H9 (cell line): Measurements from ENCODE around the gene THRB. TPM values are rescaled to one million over a fixed set of nuclear protein-coding genes. Genes with fewer than 3 reads are reported as not detected.

ENCODE experiments used
- DNase-seq: peaks from one replicate; pipeline ENCODE4 v3.0.0-alpha.2; 2017
- H2AFZ ChIP-seq: one replicate; pipeline ENCODE4 v1.6.1; 2013; ENCODE audit warnings: mild to moderate bottlenecking, low read length, control low read depth, moderate library complexity
- H2AK5ac ChIP-seq: 2 replicates; pipeline ENCODE4 v1.6.1; 2013; ENCODE audit warnings: low read length, control low read depth, mixed read lengths; ENCODE audit not compliant: insufficient read length
- H2BK120ac ChIP-seq: one replicate; pipeline ENCODE4 v1.6.1; 2013; ENCODE audit warnings: low read depth, mild to moderate bottlenecking, low read length, control low read depth, inconsistent platforms; ENCODE audit not compliant: poor library complexity, severe bottlenecking
- H2BK12ac ChIP-seq: 2 replicates; pipeline ENCODE4 v1.6.1; 2013; ENCODE audit warnings: low read length, control low read depth, mixed read lengths, low read depth; ENCODE audit not compliant: insufficient read length
- H2BK15ac ChIP-seq: 2 replicates; pipeline ENCODE4 v1.6.1; 2013; ENCODE audit warnings: low read depth, low read length, control low read depth
- H2BK20ac ChIP-seq: one replicate; pipeline ENCODE4 v1.6.1; 2013; ENCODE audit warnings: low read depth, mild to moderate bottlenecking, low read length, control low read depth, inconsistent platforms; ENCODE audit not compliant: poor library complexity, severe bottlenecking
- H2BK5ac ChIP-seq: 2 replicates; pipeline ENCODE4 v1.6.1; 2013; ENCODE audit warnings: low read length, control low read depth, mixed read lengths; ENCODE audit not compliant: insufficient read length
- H3K14ac ChIP-seq: 2 replicates; pipeline ENCODE4 v1.6.1; 2013; ENCODE audit warnings: low read length, control low read depth; ENCODE audit not compliant: insufficient read depth
- H3K18ac ChIP-seq: 2 replicates; pipeline ENCODE4 v1.6.1; 2013; ENCODE audit warnings: low read depth, mild to moderate bottlenecking, mixed read lengths, low read length, control low read depth; ENCODE audit not compliant: insufficient read length
- H3K23ac ChIP-seq: 2 replicates; pipeline ENCODE4 v1.6.1; 2013; ENCODE audit warnings: low read length, control low read depth, mixed read lengths, low read depth; ENCODE audit not compliant: insufficient read length
- H3K23me2 ChIP-seq: 2 replicates; pipeline ENCODE4 v1.6.1; 2013; ENCODE audit warnings: low read depth, mild to moderate bottlenecking, mixed read lengths, low read length, control low read depth; ENCODE audit not compliant: insufficient read length, poor library complexity, severe bottlenecking
- H3K27ac ChIP-seq: 2 replicates; pipeline ENCODE4 v1.5.1; 2013; ENCODE audit warnings: low read length, control low read depth, mixed read lengths, low read depth; ENCODE audit not compliant: insufficient read length
- H3K27me3 ChIP-seq: 2 replicates; pipeline ENCODE4 v1.6.1; 2013; ENCODE audit warnings: low read length, control low read depth, inconsistent platforms; ENCODE audit not compliant: insufficient read depth
- H3K4ac ChIP-seq: 2 replicates; pipeline ENCODE4 v1.6.1; 2013; ENCODE audit warnings: low read depth, mild to moderate bottlenecking, control low read depth, inconsistent platforms, low read length, moderate library complexity
- H3K4me1 ChIP-seq: 2 replicates; pipeline ENCODE4 v1.6.1; 2013; ENCODE audit warnings: low read length, control low read depth, inconsistent platforms; ENCODE audit not compliant: insufficient read depth
- H3K4me2 ChIP-seq: 2 replicates; pipeline ENCODE4 v1.6.1; 2013; ENCODE audit warnings: low read length, control low read depth, mixed read lengths; ENCODE audit not compliant: insufficient read length, insufficient read depth
- H3K56ac ChIP-seq: 2 replicates; pipeline ENCODE4 v1.6.1; 2013; ENCODE audit warnings: low read depth, mild to moderate bottlenecking, mixed read lengths, low read length, control low read depth; ENCODE audit not compliant: insufficient read length
- H3K79me1 ChIP-seq: 2 replicates; pipeline ENCODE4 v1.6.1; 2013; ENCODE audit warnings: low read depth, mild to moderate bottlenecking, moderate library complexity, low read length, control low read depth, inconsistent platforms; ENCODE audit not compliant: insufficient read depth, poor library complexity, severe bottlenecking
- H3K79me2 ChIP-seq: 2 replicates; pipeline ENCODE4 v1.6.1; 2013; ENCODE audit warnings: low read length, control low read depth, inconsistent platforms; ENCODE audit not compliant: insufficient read depth
- H3K9ac ChIP-seq: 2 replicates; pipeline ENCODE4 v1.6.1; 2013; ENCODE audit warnings: low read length, control low read depth, mixed read lengths; ENCODE audit not compliant: insufficient read length; ENCODE audit errors: extremely low read depth
- H3K9me3 ChIP-seq: one replicate; pipeline ENCODE4 v1.6.1; 2013; ENCODE audit warnings: low read depth, low read length, inconsistent platforms; ENCODE audit not compliant: control insufficient read depth
- H3T11ph ChIP-seq: one replicate; pipeline ENCODE4 v1.6.1; 2013; ENCODE audit warnings: mild to moderate bottlenecking, low read length, control low read depth, inconsistent platforms
- H4K20me1 ChIP-seq: one replicate; pipeline ENCODE4 v1.6.1; 2013; ENCODE audit not compliant: control insufficient read depth, insufficient read length, insufficient read depth
- H4K5ac ChIP-seq: 2 replicates; pipeline ENCODE4 v1.6.1; 2013; ENCODE audit warnings: low read depth, mild to moderate bottlenecking, mixed read lengths, low read length, control low read depth; ENCODE audit not compliant: insufficient read length
- H4K8ac ChIP-seq: replicated peaks from 2 replicates; pipeline ENCODE4 v1.6.1; 2013; ENCODE audit warnings: low read length, control low read depth, mixed read lengths, low read depth; ENCODE audit not compliant: insufficient read length
- H4K91ac ChIP-seq: 2 replicates; pipeline ENCODE4 v1.6.1; 2013; ENCODE audit warnings: low read depth, mild to moderate bottlenecking, moderate library complexity, mixed read lengths, low read length, control low read depth; ENCODE audit not compliant: insufficient read length
- H3K27ac Mint-ChIP-seq, 3 experiments: 2 replicates in 2 of 3; 3 replicates in 1 of 3; pipeline ENCODE4 v1.8.0; 2020 to 2021; ENCODE audit warnings: mixed read lengths in 3 of 3, mild to moderate bottlenecking in 1 of 3, moderate library complexity in 1 of 3
- H3K27me3 Mint-ChIP-seq: 2 replicates; pipeline ENCODE4 v1.8.0; 2021; ENCODE audit warnings: low read depth, mild to moderate bottlenecking, moderate library complexity, mixed read lengths
- H3K36me3 Mint-ChIP-seq, 3 experiments: 2 replicates in 2 of 3; 3 replicates in 1 of 3; pipeline ENCODE4 v1.8.0; 2020 to 2021; ENCODE audit warnings: low read depth in 3 of 3, mixed read lengths in 3 of 3; ENCODE audit not compliant: insufficient read depth in 1 of 3
- H3K4me1 Mint-ChIP-seq, 2 experiments: 2 replicates each; pipeline ENCODE4 v1.8.0; 2020; ENCODE audit warnings: mixed read lengths in 2 of 2
- H3K4me3 Mint-ChIP-seq, 2 experiments: 2 replicates in 1 of 2; 3 replicates in 1 of 2; pipeline ENCODE4 v1.8.0; 2020 to 2021; ENCODE audit warnings: mild to moderate bottlenecking in 2 of 2, mixed read lengths in 2 of 2, moderate library complexity in 1 of 2
- H3K9me3 Mint-ChIP-seq, 2 experiments: 2 replicates in 1 of 2; 3 replicates in 1 of 2; pipeline ENCODE4 v1.8.0; 2020; ENCODE audit warnings: mild to moderate bottlenecking in 2 of 2, mixed read lengths in 2 of 2, moderate library complexity in 1 of 2
- total RNA-seq: library from RNA; stranded (reverse); gene quantifications from 2 replicates; pipeline ENCODE4 v1.2.1, GENCODE V29; 2021
- TF ChIP-seq, protein P1 (sequence below): fragments of 200-600 bp; sonication (generic); conservative IDR thresholded peaks from 3 replicates; pipeline ENCODE4 v1.8.0; 2021; ENCODE audit warnings: antibody characterized with exemption, mild to moderate bottlenecking

Gene THRB
- total RNA-seq, 1 experiment from 2014 or later: 8.6 TPM

DNA sequence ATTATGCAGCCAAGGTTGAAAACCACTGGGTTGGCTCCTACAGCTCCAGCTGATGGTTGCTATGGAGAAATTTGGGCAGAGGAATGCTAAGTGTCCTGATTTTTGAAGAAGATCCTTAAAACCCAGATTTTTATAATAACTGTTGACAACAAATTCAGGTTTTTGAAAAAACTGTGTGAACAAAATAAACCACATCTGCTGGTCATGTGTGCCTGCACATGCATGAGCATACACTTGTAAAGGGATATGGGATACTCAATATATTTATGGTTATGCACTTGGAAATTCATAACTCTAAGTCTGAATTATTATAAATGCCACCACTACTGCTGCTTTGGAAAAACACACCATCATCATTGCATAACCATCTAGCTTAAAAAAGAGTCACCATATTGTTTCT is 133.7 kb downstream of the THRB start:
- no peak overlapping the region for H2BK20ac ChIP-seq
- no peak overlapping the region for H3K18ac ChIP-seq
- H3K27me3 Mint-ChIP-seq: no peaks in the 10 kb centered on the region
- H2AFZ ChIP-seq: no peak overlapping the region
- DNase-seq: no peak
- no peaks in the 10 kb centered on the region for H3K36me3 Mint-ChIP-seq
- H3K14ac ChIP-seq: no peak overlapping the region
- no peaks in the 10 kb centered on the region for H3K9me3 Mint-ChIP-seq
- H3K79me2 ChIP-seq: no peaks in the 10 kb centered on the region
- H4K8ac ChIP-seq: no peak overlapping the region
- no peak overlapping the region for H3K23ac ChIP-seq
- H3K23me2 ChIP-seq: no peaks in the 10 kb centered on the region
- no peak overlapping the region for H2BK120ac ChIP-seq
- no peak overlapping the region for H3T11ph ChIP-seq
- H3K4me3 Mint-ChIP-seq: no peak overlapping the region
- H3K9me3 ChIP-seq: no peaks in the 10 kb centered on the region
- no peak overlapping the region for H2BK15ac ChIP-seq
- no peak overlapping the region for H3K9ac ChIP-seq
- H3K56ac ChIP-seq: no peak overlapping the region
- no peak overlapping the region for H3K4ac ChIP-seq
- H2BK5ac ChIP-seq: no peak overlapping the region
- H3K4me2 ChIP-seq: no peak overlapping the region
- H3K4me1 Mint-ChIP-seq: peaks cover 17 to 30% of the 10 kb centered on the region in 2 experiments
- no peak overlapping the region for H4K91ac ChIP-seq
- H4K5ac ChIP-seq: no peak overlapping the region
- H3K4me1 ChIP-seq: peaks cover 3% of the 10 kb centered on the region; the same call in 1 of the 2 replicates
- H2AK5ac ChIP-seq: no peak overlapping the region
- H3K27me3 ChIP-seq: no peaks in the 10 kb centered on the region
- TF ChIP-seq, protein P1, sequence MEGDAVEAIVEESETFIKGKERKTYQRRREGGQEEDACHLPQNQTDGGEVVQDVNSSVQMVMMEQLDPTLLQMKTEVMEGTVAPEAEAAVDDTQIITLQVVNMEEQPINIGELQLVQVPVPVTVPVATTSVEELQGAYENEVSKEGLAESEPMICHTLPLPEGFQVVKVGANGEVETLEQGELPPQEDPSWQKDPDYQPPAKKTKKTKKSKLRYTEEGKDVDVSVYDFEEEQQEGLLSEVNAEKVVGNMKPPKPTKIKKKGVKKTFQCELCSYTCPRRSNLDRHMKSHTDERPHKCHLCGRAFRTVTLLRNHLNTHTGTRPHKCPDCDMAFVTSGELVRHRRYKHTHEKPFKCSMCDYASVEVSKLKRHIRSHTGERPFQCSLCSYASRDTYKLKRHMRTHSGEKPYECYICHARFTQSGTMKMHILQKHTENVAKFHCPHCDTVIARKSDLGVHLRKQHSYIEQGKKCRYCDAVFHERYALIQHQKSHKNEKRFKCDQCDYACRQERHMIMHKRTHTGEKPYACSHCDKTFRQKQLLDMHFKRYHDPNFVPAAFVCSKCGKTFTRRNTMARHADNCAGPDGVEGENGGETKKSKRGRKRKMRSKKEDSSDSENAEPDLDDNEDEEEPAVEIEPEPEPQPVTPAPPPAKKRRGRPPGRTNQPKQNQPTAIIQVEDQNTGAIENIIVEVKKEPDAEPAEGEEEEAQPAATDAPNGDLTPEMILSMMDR: no peak
- no peak overlapping the region for H3K27ac ChIP-seq
- no peak overlapping the region for H2BK12ac ChIP-seq
- H4K20me1 ChIP-seq: no peaks in the 10 kb centered on the region
- no peak overlapping the region for H3K27ac Mint-ChIP-seq
- H3K79me1 ChIP-seq: no peaks in the 10 kb centered on the region
